ENCODE data around the gene PPIA.

PPIA gene

GRCh38 chr7:44808914-44809393, 12.5 kb downstream of the PPIA start:
- DNase-seq (ENCODE audit: low read depth, low spot score): no peak
- TF ChIP-seq CTCF (IDR thresholded peaks at IDR 0.05; ENCODE audit: insufficient read depth, low read length, missing control alignments): no peak
- H3K4me3 ChIP-seq (ENCODE audit: low read depth, low read length): no peak overlapping the region
- ChIA-PET POLR2A (no interaction called here), CTCF (no interaction called here)

- no peak for DNase-seq (ENCODE audit: low read depth, low spot score)
- no peak for TF ChIP-seq CTCF (IDR thresholded peaks at IDR 0.05; ENCODE audit: insufficient read depth, low read length, missing control alignments)
- ChIA-PET POLR2A (no interaction called here), CTCF (no interaction called here)
- H3K4me3 ChIP-seq (ENCODE audit: low read depth, low read length): no peak overlapping the region
These were observed 14.6 kb downstream of the PPIA start for GRCh38 chr7:44811093-44811492.

- ChIA-PET CTCF (no interaction called here), POLR2A (no interaction called here)
- H3K4me3 ChIP-seq (ENCODE audit: low read depth, low read length): no peak overlapping the region
- DNase-seq (ENCODE audit: low read depth, low spot score): no peak
- no peak for TF ChIP-seq CTCF (IDR thresholded peaks at IDR 0.05; ENCODE audit: insufficient read depth, low read length, missing control alignments)
These were observed 15.1 kb downstream of the PPIA start for GRCh38 chr7:44811571-44811970.

- H3K4me3 ChIP-seq (ENCODE audit: low read depth, low read length): no peak overlapping the region
- no peak for DNase-seq (ENCODE audit: low read depth, low spot score)
- TF ChIP-seq CTCF (IDR thresholded peaks at IDR 0.05; ENCODE audit: insufficient read depth, low read length, missing control alignments): no peak
- ChIA-PET POLR2A (interaction anchor here (0.6 kb wide), 1 partner anchor 15 kb away, joined by 3 read pairs; no protein-coding TSS in a partner anchor), CTCF (no interaction called here)
These were observed 18.4 kb downstream of the PPIA start for GRCh38 chr7:44814919-44815318.

GRCh38 chr7:44819292-44819691, 22.8 kb downstream of the PPIA start:
- no peak overlapping the region for H3K4me3 ChIP-seq (ENCODE audit: low read depth, low read length)
- ChIA-PET CTCF (interaction anchor here (0.5 to 1.0 kb wide), 2 partner anchors 231 to 1343 kb away, joined by 3 read pairs; no protein-coding TSS in a partner anchor), POLR2A (no interaction called here)
- TF ChIP-seq CTCF (IDR thresholded peaks at IDR 0.05; ENCODE audit: insufficient read depth, low read length, missing control alignments): no peak
- no peak for DNase-seq (ENCODE audit: low read depth, low spot score)

GRCh38 chr7:44823255-44823781, 26.8 kb downstream of the PPIA start:
- no peak for DNase-seq (ENCODE audit: low read depth, low spot score)
- ChIA-PET POLR2A (interaction anchor here (1.6 kb wide), 1 partner anchor 20 kb away, joined by 4 read pairs; no protein-coding TSS in a partner anchor), CTCF (interaction anchor here (3.6 kb wide), 1 partner anchor 24 kb away, joined by 11 read pairs; no protein-coding TSS in a partner anchor)
- H3K4me3 ChIP-seq (ENCODE audit: low read depth, low read length): no peak overlapping the region
- TF ChIP-seq CTCF (IDR thresholded peaks at IDR 0.05; ENCODE audit: insufficient read depth, low read length, missing control alignments): no peak

Measured in AG04449 (cell line).